ENCODE results near the gene SAMD15.
A peak's percentile ranks its signal among the peaks of the same experiment; 100 is the strongest.

The SAMD15 gene

GRCh38 chr14:77347751-77348150 lies 29.4 kb upstream of the SAMD15 start:
- Histone ChIP-seq H3K4me3 (ENCODE audit: low read depth, low read length) (no peak overlapping the region), H3K4me1 (ENCODE audit: control insufficient read depth, insufficient read depth, low read length) (peaks cover 15% of the 10 kb centered on the region), H3K36me3 (ENCODE audit: control insufficient read depth in 2 of 2, insufficient read depth in 1 of 2, low read length in 2 of 2) (peaks cover 3 to 15% of the 10 kb centered on the region in 2 experiments; a peak in 2 of 3 replicates), H3K9me3 (ENCODE audit: control insufficient read depth, insufficient read depth, low read depth, low read length) (no peaks in the 10 kb centered on the region), H3K27ac (ENCODE audit: extremely low read depth, low read depth, low read length) (no peak overlapping the region)
- ChIA-PET CTCF (interaction anchor here (1.6 kb wide), 1 partner anchor 29 kb away, joined by 4 read pairs; the partner anchor contains the start of genes SAMD15 and TMED8), POLR2A (no interaction called here)
- TF ChIP-seq ZNF48 (tag by site-specific recombination; IDR thresholded peaks at IDR 0.05) (no peak), PRDM10 (tag by site-specific recombination; IDR thresholded peaks at IDR 0.05) (no peak)

- POLR2A ChIA-PET: interaction anchor here (0.7 kb wide), 1 partner anchor 33 kb away, joined by 3 read pairs; the partner anchor contains the start of genes GSTZ1 and POMT2
- CTCF ChIA-PET: interaction anchor here (0.6 to 0.8 kb wide), 2 partner anchors 38 to 56 kb away, joined by 3 to 5 read pairs; no protein-coding TSS in a partner anchor
- no peak overlapping the region for H3K27ac ChIP-seq (ENCODE audit: extremely low read depth, low read depth, low read length)
- no peaks in the 10 kb centered on the region for H3K4me1 ChIP-seq (ENCODE audit: control insufficient read depth, insufficient read depth, low read length)
- H3K4me3 ChIP-seq (ENCODE audit: low read depth, low read length): no peak overlapping the region
- peaks cover 3 to 8% of the 10 kb centered on the region in 2 experiments; a peak in 2 of 3 replicates for H3K36me3 ChIP-seq (ENCODE audit: control insufficient read depth in 2 of 2, insufficient read depth in 1 of 2, low read length in 2 of 2)
- TF ChIP-seq ZNF302 (tag by site-specific recombination; IDR thresholded peaks at IDR 0.05; ENCODE audit: low read depth) (no peak), PRDM1 (tag by site-specific recombination; IDR thresholded peaks at IDR 0.05) (peak; percentile 63; the same call in 1 of the 2 replicates), ZNF449 (tag by site-specific recombination; IDR thresholded peaks at IDR 0.05) (no peak), OSR2 (tag by site-specific recombination; IDR thresholded peaks at IDR 0.05) (no peak)
- H3K9me3 ChIP-seq (ENCODE audit: control insufficient read depth, insufficient read depth, low read depth, low read length): no peaks in the 10 kb centered on the region
Observed at GRCh38 chr14:77353469-77354141, 23.6 kb upstream of the SAMD15 start.

- TF ChIP-seq ZBTB49 (tag by site-specific recombination; IDR thresholded peaks at IDR 0.05; ENCODE audit: low read depth) (no peak), MZF1 (tag by site-specific recombination; IDR thresholded peaks at IDR 0.05; ENCODE audit: borderline replicate concordance) (no peak), ZNF404 (tag by site-specific recombination; IDR thresholded peaks at IDR 0.05) (no peak), ZSCAN23 (tag by site-specific recombination; IDR thresholded peaks at IDR 0.05) (no peak), ZNF785 (tag by site-specific recombination; IDR thresholded peaks at IDR 0.05) (no peak), ZNF132 (tag by site-specific recombination; IDR thresholded peaks at IDR 0.05; ENCODE audit: borderline replicate concordance) (no peak), ZNF266 (tag by site-specific recombination; IDR thresholded peaks at IDR 0.05; ENCODE audit: low read depth) (no peak), BCL11B (tag by site-specific recombination; IDR thresholded peaks at IDR 0.05; ENCODE audit: low read depth) (no peak), PATZ1 (tag by site-specific recombination; IDR thresholded peaks at IDR 0.05) (no peak), ZNF223 (tag by site-specific recombination; IDR thresholded peaks at IDR 0.05) (no peak)
- Histone ChIP-seq H3K27ac (ENCODE audit: extremely low read depth, low read depth, low read length) (no peak overlapping the region), H3K36me3 (ENCODE audit: control insufficient read depth in 2 of 2, insufficient read depth in 1 of 2, low read length in 2 of 2) (no peaks in the 10 kb centered on the region; a peak in 1 of 3 replicates), H3K9me3 (ENCODE audit: control insufficient read depth, insufficient read depth, low read depth, low read length) (no peaks in the 10 kb centered on the region), H3K4me1 (ENCODE audit: control insufficient read depth, insufficient read depth, low read length) (no peaks in the 10 kb centered on the region), H3K4me3 (ENCODE audit: low read depth, low read length) (no peak overlapping the region)
- CTCF ChIA-PET: interaction anchor here (0.7 kb wide), 1 partner anchor 14 kb away, joined by 3 read pairs; no protein-coding TSS in a partner anchor
- POLR2A ChIA-PET: no interaction called here
Observed at GRCh38 chr14:77355811-77356210, 21.4 kb upstream of the SAMD15 start.

Measured in HEK293 (cell line).